NCI-H1105 (cell line): ENCODE results near the gene EPS8.

Source experiments
- DNase-seq: peaks from one replicate; lab custom pipeline; 2025; lab: John Stamatoyannopoulos, UW

Gene EPS8

GRCh38 chr12:15717940-15718567 is 71.1 kb downstream of the EPS8 start:
- no peak for DNase-seq

GRCh38 chr12:15716581-15716980 is 72.6 kb downstream of the EPS8 start:
- DNase-seq, result no peak

- no peak for DNase-seq
Observed at GRCh38 chr12:15714256-15714655, 74.9 kb downstream of the EPS8 start.

- no peak for DNase-seq
Observed at GRCh38 chr12:15712823-15713660, 76.1 kb downstream of the EPS8 start.

GRCh38 chr12:15712160-15712559 is 77.0 kb downstream of the EPS8 start:
- no peak for DNase-seq

- no peak for DNase-seq
Observed at GRCh38 chr12:15710860-15711510, 78.2 kb downstream of the EPS8 start.

GRCh38 chr12:15709551-15709950 is 79.6 kb downstream of the EPS8 start:
- DNase-seq, result no peak

GRCh38 chr12:15708396-15709076 is 80.7 kb downstream of the EPS8 start:
- no peak for DNase-seq

GRCh38 chr12:15707516-15708199 is 81.5 kb downstream of the EPS8 start:
- no peak for DNase-seq

GRCh38 chr12:15706010-15706676 is 83.0 kb downstream of the EPS8 start:
- DNase-seq, result peak; percentile 45

GRCh38 chr12:15705606-15706005 is 83.6 kb downstream of the EPS8 start:
- no peak for DNase-seq

GRCh38 chr12:15702276-15702675 is 86.9 kb downstream of the EPS8 start:
- DNase-seq, result no peak

- no peak for DNase-seq
Observed at GRCh38 chr12:15701631-15702156, 87.5 kb downstream of the EPS8 start.

GRCh38 chr12:15701206-15701605 is 88.0 kb downstream of the EPS8 start:
- DNase-seq, result no peak

- DNase-seq, result no peak
Observed at GRCh38 chr12:15700595-15700994, 88.6 kb downstream of the EPS8 start.

GRCh38 chr12:15699886-15700285 is 89.3 kb downstream of the EPS8 start:
- DNase-seq, result no peak

- no peak for DNase-seq
Observed at GRCh38 chr12:15698377-15698871, 90.8 kb downstream of the EPS8 start.

- DNase-seq, result no peak
Observed at GRCh38 chr12:15697201-15697600, 92.0 kb downstream of the EPS8 start.

- no peak for DNase-seq
Observed at GRCh38 chr12:15693228-15693911, 95.8 kb downstream of the EPS8 start.

GRCh38 chr12:15691388-15691787 is 97.8 kb downstream of the EPS8 start:
- no peak for DNase-seq
